Heart left ventricle (tissue), 13 donors: ENCODE results near the gene LRMDA.

Source experiments
- CTCF ChIP-seq, 12 donors: fragments of 200-600 bp; sonication (generic) in 4 of 12; IDR thresholded peaks; one replicate each; pipeline versions ENCODE4 v1.5.0 to v1.8.0; 2018 to 2022; ENCODE audit warnings: antibody characterized with exemption in 12 of 12, mild to moderate bottlenecking in 5 of 12
- POLR2A ChIP-seq, 2 donors: fragments of 450-650 bp; IDR thresholded peaks; one replicate each; pipeline ENCODE4 v1.6.1; 2017; ENCODE audit warnings: antibody characterized with exemption in 2 of 2, mild to moderate bottlenecking in 2 of 2, moderate library complexity in 2 of 2
- donor health status: ischemic (EF 13 %, LVEDD 7.1; RV severe dilation, severe dysfunction).
- donor health status: DM: no; HTN: yes; CAD: no.
- donor health status: DM: no; HTN: no; CAD: no.
- donor health status: ischemic (EF 25% LVEDD 6.9; RV normal size, moderate dysfunction).
- donor health status: ischemic (EF 25% LVEDD 5.7; RV mildly dilated, moderate dysfunction).
- donor health status: ischemic (EF 35%, LVEDD 5.7; RV mildly dilated, moderate dysfunction).
- donor health status: nonischemic (EF 11% LVEDD 7.7; RV severe dilation, severe dysfunction).
- donor health status: DM: yes; HTN: yes; CAD: no.
- donor health status: PGD.
- donor health status: ischemic (EF 29% LVEDD 5.4; RV normal size, mild dysfunction).
- donor health status: nonischemic (EF 23%, LVEDD 6.1; RV moderate dilation, normal function).

- TF ChIP-seq CTCF (IDR thresholded peaks at IDR 0.05), result no peak
- TF ChIP-seq POLR2A (IDR thresholded peaks at IDR 0.05), result no peak
Measured at GRCh38 chr10:75751232-75751631, 319.8 kb downstream of the LRMDA start.
